IPS-18a (cell line): ENCODE results near the gene GTSE1.
"Not testable (repeated sequence)": the region's sequence is repeated elsewhere in the genome, so short reads cannot be mapped to it uniquely, and the experiment has no call there.

ENCODE experiments used
- H3K27ac ChIP-seq: one replicate; pipeline ENCODE4 v1.5.1; 2013; ENCODE audit warnings: low read length
- H3K27me3 ChIP-seq: one replicate; pipeline ENCODE4 v1.6.1; 2013; ENCODE audit warnings: mild to moderate bottlenecking, low read length; ENCODE audit not compliant: control insufficient read depth, insufficient read depth
- H3K36me3 ChIP-seq: one replicate; pipeline ENCODE4 v1.6.1; 2013; ENCODE audit warnings: low read depth, low read length; ENCODE audit not compliant: control insufficient read depth
- H3K4me1 ChIP-seq: one replicate; pipeline ENCODE4 v1.6.1; 2013; ENCODE audit warnings: low read depth, low read length; ENCODE audit not compliant: control insufficient read depth
- H3K4me3 ChIP-seq: one replicate; pipeline ENCODE4 v1.5.1; 2013; ENCODE audit warnings: low read length
- H3K9ac ChIP-seq: one replicate; pipeline ENCODE4 v1.6.1; 2013; ENCODE audit warnings: mild to moderate bottlenecking, low read length, moderate library complexity
- H3K9me3 ChIP-seq: one replicate; pipeline ENCODE4 v1.6.1; 2013; ENCODE audit warnings: low read depth, low read length; ENCODE audit not compliant: control insufficient read depth

Gene GTSE1

DNA sequence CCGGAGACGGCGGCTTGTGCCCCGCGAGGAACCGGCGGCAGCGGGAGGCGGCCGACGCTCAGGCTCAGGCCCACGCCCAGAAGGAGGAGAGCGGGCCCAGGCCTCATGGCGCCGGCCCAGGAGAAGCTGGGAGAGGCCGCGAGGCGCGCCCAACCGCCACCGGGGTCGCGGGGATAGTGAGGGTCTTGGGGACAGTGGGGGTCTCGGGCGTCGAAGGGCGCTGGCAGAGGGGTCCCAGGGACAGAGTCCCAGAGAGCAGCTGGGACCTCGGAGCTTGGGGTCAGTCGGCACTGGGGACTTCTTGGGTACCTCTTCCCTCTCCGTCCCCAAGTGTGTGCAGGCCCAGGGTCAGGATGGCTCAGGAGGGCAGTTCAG is 33.5 kb upstream of the GTSE1 start, which contains the start of gene PKDREJ:
TSS of gene PKDREJ (minus strand) at position 128 of the 375 bp plus-strand sequence. CDS start at position 107, 21 bp downstream.
- Histone ChIP-seq H3K36me3 (no peaks in the 10 kb centered on the region), H3K9ac (no peak within 1 kb of the TSS), H3K9me3 (no peaks in the 10 kb centered on the region), H3K27me3 (peaks cover 73% of the 10 kb centered on the region), H3K27ac (no peak within 1 kb of the TSS), H3K4me1 (no peaks in the 10 kb centered on the region), H3K4me3 (no peak within 1 kb of the TSS)

DNA sequence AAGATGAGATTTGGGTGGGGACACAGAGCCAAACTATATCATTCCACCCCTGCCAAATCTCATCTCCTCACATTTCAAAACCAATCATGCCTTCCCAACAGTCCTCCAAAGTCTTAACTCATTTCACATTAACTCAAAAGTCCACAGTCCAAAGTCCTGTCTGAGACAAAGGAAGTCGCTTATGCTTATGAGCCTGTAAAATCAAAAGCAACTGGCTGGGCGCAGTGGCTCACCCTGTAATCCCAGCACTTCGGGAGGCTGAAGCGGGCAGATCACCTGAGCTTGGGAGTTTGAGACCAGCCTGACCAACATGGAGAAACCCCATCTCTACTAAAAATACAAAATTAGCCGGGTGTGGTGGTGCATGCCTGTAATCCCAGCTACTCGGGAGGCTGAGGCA is 32.1 kb upstream of the GTSE1 start:
- H3K36me3 ChIP-seq, H3K4me1 ChIP-seq, H3K9me3 ChIP-seq, H3K4me3 ChIP-seq, H3K27ac ChIP-seq, H3K9ac ChIP-seq: not testable (repeated sequence)
- peaks cover 62% of the 10 kb centered on the region for H3K27me3 ChIP-seq

DNA sequence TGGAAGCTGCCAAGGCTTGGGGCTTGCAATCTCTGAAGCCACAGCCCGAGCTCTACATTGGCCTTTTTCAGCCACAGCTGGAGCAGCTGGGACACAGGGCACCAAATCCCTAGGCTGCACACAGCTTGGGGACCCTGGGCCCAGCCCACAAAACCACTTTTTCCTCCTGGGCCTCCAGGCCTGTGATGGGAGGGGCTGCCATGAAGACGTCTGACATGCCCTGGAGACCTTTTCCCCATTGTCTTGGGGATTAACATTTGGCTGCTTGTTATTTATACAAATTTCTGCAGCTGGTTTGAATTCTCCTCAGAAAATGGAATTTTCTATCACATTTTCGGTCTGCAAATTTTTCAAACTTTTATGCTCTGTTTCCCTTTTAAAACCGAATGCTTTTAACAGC is 31.0 kb upstream of the GTSE1 start:
- not testable (repeated sequence) for H3K9me3 ChIP-seq, H3K36me3 ChIP-seq, H3K4me3 ChIP-seq, H3K27ac ChIP-seq, H3K9ac ChIP-seq, H3K4me1 ChIP-seq
- peaks cover 51% of the 10 kb centered on the region for H3K27me3 ChIP-seq

DNA sequence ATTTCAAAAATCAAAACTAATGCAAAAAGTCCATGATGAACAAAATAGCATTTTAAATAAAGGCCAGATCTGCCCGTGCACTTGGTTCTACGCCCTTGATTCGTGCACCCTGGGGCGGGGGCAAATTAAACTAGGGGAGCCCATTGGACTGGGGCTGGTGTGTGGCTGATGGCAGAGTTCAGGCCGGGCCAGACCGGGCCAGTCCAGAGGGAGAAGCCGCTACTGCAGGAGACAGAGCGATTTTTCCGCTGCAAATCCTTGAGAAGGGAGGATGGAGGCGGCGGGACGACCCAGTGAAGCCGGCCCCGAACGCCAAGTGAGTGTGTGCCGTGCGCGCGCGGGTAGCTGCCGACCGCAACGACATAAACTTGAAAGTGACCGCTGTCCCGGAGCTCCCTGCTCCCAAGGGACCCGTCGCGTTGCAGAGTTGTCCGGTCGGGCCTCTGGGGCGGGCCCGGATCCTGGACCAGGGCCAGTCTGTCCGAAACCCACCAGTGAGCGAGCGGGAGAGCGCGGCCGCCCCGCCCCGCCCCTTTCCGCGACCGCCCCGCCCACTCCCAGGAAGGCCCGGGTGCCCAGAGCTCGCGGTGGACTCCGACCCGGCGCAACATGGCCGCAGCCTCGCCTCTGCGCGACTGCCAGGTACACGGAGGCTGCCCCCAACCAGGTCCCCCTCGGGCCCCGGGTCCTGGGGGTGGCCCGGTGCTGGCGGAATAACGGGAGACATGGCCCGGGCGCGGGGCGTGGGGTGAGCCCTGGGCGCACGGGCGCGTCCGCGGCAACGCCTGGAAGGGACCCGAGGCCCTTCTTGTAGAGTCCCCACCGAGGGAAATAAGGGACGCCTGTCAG is 29.0 kb upstream of the GTSE1 start, which contains the start of gene TTC38:
TSS of gene TTC38 (plus strand) at position 578 of the 849 bp plus-strand sequence. CDS start at position 610, 32 bp downstream.
- Histone ChIP-seq H3K4me3 (peak within 1 kb of the TSS; percentile 75), H3K27ac (no peak within 1 kb of the TSS), H3K9me3 (no peaks in the 10 kb centered on the region), H3K9ac (peak within 1 kb of the TSS; percentile 59), H3K36me3 (peaks cover 4% of the 10 kb centered on the region), H3K27me3 (peaks cover 31% of the 10 kb centered on the region), H3K4me1 (no peaks in the 10 kb centered on the region)

DNA sequence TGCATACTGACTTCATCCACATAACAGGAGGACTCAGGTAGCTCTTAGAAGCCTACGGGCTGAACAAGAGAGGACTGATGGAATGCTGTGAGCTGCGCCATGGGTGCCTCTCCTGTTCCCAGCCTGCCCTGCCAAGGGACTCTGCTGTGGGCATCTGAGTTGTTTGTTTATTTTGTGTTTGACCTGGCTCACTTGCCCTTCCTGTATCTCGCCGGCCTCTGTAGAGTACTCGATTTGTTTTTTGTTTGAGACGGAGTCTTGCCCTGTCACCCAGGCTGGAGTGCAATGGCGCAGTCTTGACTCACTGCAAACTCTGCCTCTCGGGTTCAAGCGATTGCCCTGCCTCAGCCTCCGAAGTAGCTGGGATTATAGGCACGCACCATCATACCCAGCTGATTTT is 27.1 kb upstream of the GTSE1 start:
- peaks cover 15% of the 10 kb centered on the region for H3K27me3 ChIP-seq
- no peak overlapping the region for H3K9ac ChIP-seq
- peaks cover 14% of the 10 kb centered on the region for H3K36me3 ChIP-seq

DNA sequence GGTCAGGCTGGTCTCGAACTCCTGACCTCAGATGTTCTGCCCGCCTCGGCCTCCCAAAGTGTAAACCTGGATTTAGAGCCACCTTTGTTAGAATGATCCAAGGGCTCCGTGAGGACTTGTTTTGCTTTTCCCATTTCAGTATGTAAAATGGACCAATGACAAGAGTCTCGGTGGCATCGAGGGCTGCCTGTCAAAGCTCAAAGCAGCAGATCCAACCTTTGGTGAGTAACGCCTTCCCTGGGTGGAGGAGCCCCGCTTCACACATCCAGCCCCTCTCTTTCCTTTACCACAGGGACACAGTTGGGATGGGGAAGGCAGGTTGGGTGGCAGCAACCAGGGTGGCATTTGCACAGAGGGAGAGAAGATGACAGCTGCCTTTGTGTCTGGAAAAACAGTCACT is 24.5 kb upstream of the GTSE1 start:
- Histone ChIP-seq H3K27me3 (peaks cover 3% of the 10 kb centered on the region), H3K27ac (no peak overlapping the region), H3K4me3 (no peak overlapping the region), H3K36me3 (peaks cover 24% of the 10 kb centered on the region), H3K9ac (no peak overlapping the region), H3K4me1 (no peaks in the 10 kb centered on the region), H3K9me3 (no peaks in the 10 kb centered on the region)

More for the DNA sequence above, 27.1 kb upstream of the GTSE1 start:
- Histone ChIP-seq H3K9me3 (no peaks in the 10 kb centered on the region), H3K4me3 (no peak overlapping the region), H3K27ac (no peak overlapping the region), H3K4me1 (no peaks in the 10 kb centered on the region)

DNA sequence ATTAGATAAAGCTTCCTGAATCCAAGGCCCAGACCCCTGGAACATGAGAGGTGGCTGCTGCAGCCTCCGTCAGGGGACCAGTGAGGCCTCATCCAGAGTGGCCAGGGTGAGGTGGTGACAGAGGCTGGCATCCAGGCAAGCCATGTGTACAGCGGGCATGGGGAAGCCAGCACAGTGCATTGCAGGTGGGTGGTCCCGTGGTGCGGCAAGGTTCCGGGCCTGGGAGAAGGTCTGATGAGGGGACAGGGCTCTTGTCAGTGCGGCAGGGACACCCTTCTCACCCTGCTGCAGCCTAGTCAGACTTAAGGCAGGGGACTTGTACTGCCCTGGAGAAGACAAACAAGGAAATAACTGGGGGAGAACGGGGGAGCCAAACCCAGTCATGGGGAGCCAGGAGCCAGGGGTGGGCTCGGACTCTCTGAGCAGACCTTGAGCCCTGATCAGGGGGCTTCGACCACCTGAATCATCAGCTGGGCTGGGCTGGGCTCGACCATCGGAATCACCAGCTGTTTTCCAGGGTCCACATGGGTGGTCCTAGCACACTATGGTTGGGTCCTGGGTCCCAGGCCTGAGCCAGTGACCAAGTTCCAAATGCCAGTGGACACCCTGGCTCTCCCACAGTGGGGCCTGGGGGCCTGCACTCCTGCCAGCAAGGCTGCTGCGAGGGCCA is 23.8 kb upstream of the GTSE1 start:
- no peak overlapping the region for H3K4me3 ChIP-seq
- H3K4me1 ChIP-seq, result no peaks in the 10 kb centered on the region
- no peaks in the 10 kb centered on the region for H3K9me3 ChIP-seq
- H3K36me3 ChIP-seq, result peaks cover 28% of the 10 kb centered on the region
- no peak overlapping the region for H3K9ac ChIP-seq
- no peak overlapping the region for H3K27ac ChIP-seq
- H3K27me3 ChIP-seq, result no peaks in the 10 kb centered on the region

DNA sequence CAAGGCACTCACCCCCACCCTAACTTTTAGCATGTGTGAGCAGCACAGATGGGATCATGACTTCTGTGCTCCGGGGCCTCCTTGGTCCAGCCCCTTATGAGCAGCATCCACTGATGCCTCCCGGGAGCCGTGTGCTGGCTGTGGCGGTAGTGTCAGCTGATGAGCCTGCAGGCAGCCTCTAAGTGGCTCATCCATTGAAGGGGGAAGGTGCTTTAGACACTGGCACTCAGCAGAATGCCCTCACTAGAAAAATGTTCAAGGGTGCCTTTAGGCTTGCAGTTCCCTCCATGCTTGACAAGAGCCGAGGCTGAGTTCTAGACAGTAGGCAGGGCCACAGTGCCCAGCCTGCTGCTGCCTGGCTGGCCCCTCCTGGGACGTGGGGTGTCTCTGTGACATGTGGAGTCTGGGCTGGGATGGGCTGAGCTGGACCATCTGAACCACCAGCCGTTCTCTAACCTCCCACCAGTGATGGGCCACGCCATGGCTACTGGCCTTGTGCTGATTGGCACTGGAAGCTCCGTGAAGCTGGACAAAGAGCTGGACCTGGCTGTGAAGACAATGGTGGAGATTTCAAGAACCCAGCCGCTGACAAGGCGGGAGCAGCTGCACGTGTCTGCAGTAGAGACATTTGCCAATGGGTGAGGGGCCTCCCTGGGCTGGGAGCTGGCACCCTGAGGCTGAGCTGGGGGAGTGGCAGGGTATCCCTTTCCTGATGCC is 23.1 kb upstream of the GTSE1 start:
- Histone ChIP-seq H3K36me3 (peaks cover 30% of the 10 kb centered on the region), H3K9ac (no peak overlapping the region), H3K4me1 (no peaks in the 10 kb centered on the region), H3K4me3 (no peak overlapping the region), H3K27me3 (no peaks in the 10 kb centered on the region), H3K9me3 (no peaks in the 10 kb centered on the region), H3K27ac (no peak overlapping the region)

DNA sequence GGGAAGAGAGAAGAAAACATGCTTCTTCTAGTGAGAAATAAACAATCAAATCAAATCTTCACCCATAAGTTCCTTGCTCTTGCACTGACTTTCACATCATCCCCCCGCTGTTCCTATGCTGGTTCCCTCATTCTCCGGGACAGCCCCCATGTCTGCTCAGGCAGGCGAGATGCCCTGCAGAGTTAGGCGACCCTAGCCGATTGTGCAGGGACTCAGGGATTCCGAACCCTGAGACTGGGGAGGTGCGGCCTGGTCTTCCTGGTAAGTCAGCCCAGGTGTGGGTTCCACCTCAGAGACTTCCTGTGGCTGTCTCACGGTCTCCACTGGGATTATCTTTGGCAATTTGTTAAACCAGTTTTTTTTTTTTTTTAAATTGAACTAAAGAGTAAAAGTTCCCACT is 22.3 kb upstream of the GTSE1 start:
- H3K36me3 ChIP-seq, result peaks cover 38% of the 10 kb centered on the region
- no peak overlapping the region for H3K27ac ChIP-seq
- H3K4me1 ChIP-seq, result no peaks in the 10 kb centered on the region
- no peak overlapping the region for H3K9ac ChIP-seq
- no peak overlapping the region for H3K4me3 ChIP-seq
- H3K9me3 ChIP-seq, result no peaks in the 10 kb centered on the region
- H3K27me3 ChIP-seq, result no peaks in the 10 kb centered on the region

DNA sequence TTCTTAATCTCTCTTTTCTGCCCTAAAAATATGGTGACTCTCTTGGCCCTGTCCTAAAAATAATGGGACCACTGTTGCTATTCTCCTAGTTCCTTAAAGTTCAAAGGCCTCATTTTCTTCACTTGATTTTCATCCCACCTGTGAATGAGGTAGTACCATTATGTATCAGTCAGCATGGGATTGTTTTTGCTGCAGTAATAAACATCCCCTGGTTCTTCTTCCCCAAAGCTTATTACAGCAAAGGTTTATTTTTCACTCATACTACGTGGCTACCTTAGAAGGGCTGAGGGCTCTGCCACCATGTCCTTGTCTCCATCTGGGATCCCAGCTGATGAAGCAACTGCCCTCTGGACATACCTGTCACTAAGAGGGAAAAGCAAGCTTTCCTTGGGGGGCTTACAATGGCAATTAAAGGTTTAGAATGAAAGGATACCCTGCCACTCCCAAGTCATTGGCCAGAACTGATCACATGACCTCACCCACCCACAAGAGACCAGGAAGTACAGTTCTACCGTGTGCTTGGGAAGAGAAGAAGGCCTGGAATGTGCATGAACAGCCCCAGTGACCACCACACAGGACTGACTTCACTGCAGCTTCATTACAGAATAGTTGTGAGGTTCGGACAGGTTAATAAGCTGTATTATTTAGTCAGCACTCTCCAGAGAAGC is 21.1 kb upstream of the GTSE1 start:
- Histone ChIP-seq H3K36me3 (peaks cover 42% of the 10 kb centered on the region), H3K9me3 (no peaks in the 10 kb centered on the region), H3K27me3 (no peaks in the 10 kb centered on the region), H3K9ac (no peak overlapping the region), H3K4me1 (no peaks in the 10 kb centered on the region), H3K27ac (no peak overlapping the region), H3K4me3 (no peak overlapping the region)

DNA sequence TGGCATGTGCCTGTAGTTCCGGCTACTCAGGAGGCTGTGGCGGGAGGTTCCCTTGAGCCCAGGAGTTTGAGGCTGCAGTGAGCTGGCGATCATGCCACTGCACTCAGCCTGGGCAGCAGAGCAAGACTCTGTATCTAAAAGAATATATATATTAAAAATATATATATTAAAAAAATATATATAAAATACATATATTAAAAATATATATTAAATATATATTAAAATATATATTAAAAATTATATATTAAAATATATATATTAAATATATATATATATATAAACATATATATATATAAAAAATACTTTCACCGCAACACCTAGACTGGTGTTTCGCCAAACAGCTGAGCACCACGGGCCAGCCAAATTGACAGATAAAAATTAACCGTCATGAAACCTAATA is 20.1 kb upstream of the GTSE1 start:
- Histone ChIP-seq H3K4me3 (no peak overlapping the region), H3K4me1 (no peaks in the 10 kb centered on the region), H3K9me3 (no peaks in the 10 kb centered on the region), H3K9ac (no peak overlapping the region), H3K36me3 (peaks cover 42% of the 10 kb centered on the region), H3K27ac (no peak overlapping the region), H3K27me3 (no peaks in the 10 kb centered on the region)
